ENCODE results near the gene WDR43.

WDR43 gene

DNA sequence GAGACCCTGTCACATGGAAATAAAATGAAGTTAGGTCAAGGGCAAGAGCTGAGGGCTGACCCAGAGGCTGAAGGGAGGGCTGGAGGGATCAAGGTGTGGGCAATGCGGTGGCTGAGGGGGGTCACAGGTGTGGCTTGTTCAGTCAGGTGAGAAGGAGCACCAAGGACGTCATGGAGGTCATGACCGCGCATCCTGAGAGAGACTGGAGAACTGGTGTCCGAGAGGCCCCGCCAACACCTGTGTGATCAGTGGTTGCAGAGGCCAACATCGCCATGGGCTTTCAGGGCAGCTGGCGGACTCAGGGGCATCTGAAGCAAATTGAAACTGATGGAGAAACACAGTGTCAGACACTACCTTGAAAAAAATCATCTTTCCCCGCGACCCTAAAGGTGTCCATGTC lies 99.6 kb downstream of the WDR43 start:
- no peak for DNase-seq (ENCODE audit: low spot score)

DNA sequence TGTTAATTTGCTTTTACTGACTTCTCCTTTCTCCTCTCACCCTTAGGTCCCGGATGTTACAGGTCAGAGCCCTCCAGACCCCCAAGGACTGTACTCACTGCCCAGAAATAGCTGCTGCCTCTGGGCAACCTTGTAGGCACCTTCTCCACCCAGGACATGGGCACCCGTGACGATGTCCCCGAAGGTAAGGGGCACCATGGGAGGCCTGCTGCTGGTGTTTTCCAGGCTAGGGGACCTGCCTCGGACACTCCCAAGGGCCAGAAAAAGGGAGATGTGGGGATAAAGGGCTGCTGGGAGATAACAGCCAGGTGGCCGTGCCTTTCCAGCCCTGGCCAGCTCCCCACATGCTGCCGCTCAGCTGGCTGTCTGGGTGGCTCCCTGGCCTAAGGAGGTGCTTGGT lies 100.2 kb downstream of the WDR43 start:
- no peak for DNase-seq (ENCODE audit: low spot score)

DNA sequence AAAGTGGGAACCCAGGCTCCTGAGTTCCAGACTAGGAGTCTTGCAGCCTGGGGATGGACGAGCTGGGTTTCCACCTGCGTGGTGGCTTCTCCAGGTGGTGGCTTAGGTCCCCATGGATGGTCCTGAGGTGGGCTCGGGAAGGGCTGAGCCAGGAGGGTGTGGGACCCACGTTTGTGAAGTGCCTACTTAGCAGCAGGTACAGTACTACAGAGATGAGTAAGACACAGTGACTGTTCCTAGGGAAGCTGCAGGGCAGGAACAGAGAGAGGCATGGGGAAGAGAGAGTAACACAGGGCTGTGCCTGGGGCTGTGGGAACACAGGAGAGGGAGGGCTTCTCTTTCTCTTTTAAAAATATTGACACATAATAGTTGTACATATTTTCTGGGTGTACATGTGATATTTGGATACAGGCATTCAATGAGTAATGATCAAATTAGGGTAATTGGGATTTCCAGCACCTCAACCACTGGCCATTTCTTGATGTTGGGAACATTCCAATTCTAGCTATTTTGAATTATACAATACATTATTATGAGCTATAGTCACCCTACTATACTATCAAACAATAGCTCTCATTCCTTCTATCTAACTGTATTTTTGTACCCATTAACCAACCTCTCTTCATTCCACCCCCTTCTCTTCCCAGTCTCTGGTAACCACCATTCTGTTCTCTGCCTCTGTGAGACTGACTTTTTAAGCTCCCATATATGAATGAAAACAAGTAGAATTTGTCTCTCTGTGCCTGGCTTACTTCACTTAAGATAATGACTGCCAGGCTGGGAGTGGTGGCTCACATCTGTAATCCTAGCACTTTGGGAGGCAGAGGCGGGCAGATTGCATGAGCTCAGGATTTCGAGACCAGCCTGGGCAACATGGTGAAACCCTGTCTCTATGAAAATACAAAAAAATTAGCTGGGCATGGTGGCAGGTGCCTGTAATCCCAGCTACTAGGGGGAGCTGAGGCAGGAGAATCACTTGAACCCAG lies 101.6 kb downstream of the WDR43 start:
- no peak for DNase-seq (ENCODE audit: low spot score)

DNA sequence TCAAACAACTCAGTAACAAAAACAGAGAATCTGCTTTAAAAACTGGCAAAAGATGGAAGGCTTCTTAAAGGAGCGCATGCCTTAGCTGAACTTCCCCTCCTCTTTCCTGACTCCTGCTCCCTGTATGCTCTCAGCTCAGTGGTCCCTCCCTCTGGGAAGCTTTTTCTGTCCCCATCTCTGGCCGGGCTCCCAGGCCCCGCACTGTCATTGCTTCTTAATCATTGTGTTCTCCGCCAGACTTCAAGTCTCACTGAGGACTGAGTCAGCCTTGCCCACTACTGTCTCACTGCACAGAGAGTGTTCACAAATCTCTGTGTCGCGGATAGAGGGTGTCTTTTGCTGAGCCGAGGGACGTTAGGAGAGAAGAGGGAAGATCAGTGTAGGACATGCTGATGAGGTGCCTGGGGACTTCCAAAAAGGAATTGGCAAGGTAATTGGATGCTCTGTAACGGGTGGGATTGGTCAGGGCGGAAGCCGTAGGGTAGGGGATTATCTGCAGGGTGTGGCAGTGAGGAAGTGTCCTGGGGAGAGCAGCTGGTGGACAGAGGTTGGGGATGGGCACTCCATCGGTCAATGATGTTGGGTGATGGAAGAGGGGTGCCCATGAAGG lies 102.9 kb downstream of the WDR43 start:
- DNase-seq (ENCODE audit: low spot score): no peak
